Stimulated activated CD8-positive, alpha-beta memory T cell treated with anti-CD3 and anti-CD28 coated beads, Interleukin-7, amount 100 ng/mL, for 4 hours (primary cell): ENCODE data around the gene PAX2.

Experiments
- DNase-seq, 2 donors: peaks; one replicate each; pipeline ENCODE4 v3.0.0-alpha.2; 2020; ENCODE audit warnings: low read depth in 2 of 2

Gene PAX2

DNA sequence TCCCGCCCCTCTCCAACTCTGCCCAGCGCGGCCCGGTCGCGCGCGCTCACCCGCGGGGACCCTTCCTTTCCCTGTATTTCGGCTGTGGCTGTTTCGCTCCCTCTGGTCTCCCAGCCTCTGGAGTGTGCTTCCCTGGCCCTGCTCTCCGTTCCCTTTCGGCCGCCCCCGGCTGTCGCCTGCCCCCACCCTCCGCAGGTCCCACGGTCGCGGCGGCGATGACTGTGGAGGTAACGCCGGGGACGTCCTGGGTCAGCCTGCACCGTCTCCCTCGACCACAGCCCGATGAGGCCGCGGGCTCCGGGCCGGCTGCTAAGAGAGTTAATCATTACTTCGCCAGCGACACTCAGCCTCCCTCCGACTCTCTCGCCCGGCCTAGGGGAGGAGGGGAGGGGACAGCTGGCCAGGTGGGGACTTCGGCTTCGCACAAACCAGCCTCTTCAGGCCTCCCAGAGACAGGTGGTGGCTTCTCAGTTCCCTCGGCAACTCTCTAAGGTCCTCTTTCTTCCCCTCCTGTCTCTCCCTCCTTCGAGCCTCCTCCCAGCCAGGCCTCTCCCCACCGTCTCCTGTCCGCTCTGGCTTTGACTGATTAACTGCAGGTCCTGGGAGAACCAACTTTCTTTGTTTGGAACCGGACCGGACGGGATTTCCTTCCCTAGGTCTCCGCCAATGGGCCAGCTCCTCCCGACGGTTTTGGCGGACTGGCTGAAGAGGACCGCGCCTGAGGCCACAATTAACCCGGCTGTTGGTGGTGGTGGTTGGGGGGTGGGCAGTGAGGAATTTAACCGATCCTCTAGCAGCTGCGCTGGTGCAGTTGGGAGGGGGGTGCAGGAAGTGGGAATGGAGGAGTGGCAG is 5.6 kb upstream of the PAX2 start:
- no peak for DNase-seq

DNA sequence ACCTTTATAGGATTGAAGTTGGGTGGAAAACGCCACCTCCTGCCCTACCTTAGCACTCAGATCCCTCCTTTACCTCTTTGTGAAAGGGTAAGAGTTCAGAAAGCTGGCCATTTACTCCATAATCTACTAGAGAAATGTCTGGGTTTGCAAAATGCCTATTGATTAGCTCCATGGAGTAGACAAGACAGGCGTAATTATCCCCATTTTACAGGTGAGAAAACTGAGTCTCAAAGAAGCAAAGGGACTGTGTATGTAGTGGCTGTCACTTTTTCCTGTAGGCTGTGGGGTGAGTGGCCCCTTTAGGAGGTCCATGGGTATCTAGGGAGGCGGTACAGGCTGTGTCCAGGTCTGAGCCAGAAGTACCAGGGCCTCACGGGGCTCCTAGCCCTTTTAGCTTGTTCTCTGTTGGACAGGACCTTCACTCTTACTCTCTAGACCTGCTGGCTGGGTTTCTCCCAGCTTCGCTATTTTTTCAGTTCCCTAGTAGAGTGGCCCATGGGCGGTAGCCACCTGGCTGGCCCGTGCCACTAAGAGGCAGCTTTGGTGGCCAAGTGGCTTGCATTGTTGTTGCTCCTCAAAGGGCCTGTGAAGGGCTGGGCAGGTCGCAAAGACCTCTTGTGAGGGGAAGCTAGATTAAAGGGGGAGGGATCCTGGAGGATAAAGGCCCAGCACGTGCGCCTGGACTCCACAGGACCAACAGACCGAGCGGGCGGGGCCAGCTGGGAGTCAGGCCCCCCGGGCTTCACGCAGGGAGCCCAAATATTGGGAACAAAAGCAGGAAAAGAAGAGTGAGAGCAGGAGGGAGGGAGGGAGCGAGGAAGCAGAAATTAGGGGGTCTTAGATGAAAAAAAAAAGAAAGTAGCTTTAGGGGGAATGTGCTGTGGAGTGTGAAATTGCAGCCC is 4.7 kb upstream of the PAX2 start:
- no peak for DNase-seq

DNA sequence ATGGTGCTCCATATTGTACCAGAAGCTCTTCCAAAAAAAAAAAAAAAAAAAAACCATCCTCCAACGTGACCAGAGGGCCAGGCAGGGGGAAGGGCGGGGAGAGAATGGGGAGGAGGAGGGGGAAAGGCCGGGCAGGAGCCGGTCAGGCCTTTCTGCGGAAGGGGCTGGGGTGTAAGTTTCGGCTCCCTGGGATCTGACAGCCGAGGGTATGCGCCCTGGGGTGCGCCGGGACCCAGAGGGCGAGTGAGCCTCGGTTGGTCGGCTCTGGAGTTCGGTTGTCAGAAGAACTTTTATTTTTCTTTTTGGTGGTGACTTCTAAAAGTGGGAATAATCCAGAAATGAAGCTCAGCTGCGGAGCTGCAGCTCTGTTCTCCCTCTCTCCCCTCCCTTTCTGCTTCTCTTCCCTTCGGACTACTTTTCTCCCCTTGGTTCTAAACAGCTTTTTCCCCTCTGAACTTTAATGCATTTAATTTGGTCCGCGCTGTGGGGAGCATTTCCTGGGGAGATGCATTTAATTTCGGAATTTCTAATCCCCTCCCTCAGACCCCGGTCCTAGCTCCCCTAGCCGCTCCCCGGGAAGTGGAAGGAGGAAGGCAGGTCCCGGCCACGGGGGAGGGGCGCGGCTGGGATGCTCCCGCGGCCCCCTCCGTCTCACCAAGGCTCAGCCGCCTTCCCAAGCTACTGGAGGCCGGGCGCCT is 3.9 kb upstream of the PAX2 start:
- no peak for DNase-seq

DNA sequence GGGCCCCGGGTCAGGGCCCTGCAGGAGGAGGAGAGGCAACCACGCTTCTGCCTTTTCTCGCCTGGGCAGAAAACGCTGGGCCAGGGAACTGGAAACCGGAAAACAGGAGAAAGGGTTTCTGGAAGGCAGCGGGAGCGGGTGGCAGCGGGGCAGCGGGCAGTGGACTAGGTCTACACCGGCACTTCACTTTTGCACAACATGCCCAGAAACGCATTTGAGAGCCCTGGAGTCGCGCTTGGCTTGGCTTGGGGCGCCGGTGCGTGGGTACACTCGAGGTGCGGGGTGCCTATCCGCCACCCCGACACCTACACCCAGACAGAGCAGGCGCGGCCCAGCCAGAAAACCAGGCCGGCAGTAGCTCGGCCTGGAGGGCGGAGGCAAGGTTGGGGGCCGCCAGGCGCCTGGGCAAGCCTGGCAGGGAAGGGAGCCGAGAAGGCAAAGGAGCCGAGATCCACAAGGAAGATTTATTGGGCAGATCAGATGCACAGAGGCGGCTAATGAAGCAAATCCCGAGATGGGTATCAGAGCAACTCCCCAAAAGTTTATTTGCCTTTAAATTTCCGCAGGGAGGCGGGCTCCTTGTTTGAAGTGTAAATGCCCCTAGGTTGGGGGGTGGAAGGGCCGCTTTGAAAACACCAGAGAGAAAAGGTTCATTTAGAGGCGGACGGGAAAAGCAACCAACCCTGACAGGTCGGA is 3.2 kb upstream of the PAX2 start:
- no peak for DNase-seq

DNA sequence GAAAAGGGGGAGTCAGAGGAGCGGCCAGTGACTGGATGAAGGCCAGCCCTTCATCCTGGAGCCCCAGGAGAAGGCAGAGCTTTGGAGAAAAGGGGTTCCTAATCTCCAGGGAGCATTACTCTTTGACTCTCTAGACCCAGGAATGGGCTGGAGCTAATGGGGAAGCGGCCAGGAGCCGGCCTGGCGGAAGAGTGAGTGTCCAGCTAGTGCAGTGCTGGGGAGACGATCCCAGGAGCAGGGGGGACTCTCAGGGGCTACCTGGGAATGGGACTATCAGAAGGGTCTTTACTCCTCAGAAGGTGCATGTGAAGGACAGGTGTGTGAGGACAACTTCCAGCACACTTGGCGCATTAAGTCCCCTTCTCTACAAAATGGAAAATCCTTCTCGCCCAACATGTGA is 2.4 kb upstream of the PAX2 start:
- no peak for DNase-seq

- no peak for DNase-seq
Observed at GRCh38 chr10:100743626-100744135, 1.7 kb upstream of the PAX2 start.

- DNase-seq: no peak
Observed at GRCh38 chr10:100744136-100744986, 1.0 kb upstream of the PAX2 start.

GRCh38 chr10:100745882-100746783 is 751 bp downstream of the PAX2 start:
- no peak for DNase-seq

- no peak for DNase-seq
Observed at GRCh38 chr10:100746784-100747455, 1.5 kb downstream of the PAX2 start.

DNA sequence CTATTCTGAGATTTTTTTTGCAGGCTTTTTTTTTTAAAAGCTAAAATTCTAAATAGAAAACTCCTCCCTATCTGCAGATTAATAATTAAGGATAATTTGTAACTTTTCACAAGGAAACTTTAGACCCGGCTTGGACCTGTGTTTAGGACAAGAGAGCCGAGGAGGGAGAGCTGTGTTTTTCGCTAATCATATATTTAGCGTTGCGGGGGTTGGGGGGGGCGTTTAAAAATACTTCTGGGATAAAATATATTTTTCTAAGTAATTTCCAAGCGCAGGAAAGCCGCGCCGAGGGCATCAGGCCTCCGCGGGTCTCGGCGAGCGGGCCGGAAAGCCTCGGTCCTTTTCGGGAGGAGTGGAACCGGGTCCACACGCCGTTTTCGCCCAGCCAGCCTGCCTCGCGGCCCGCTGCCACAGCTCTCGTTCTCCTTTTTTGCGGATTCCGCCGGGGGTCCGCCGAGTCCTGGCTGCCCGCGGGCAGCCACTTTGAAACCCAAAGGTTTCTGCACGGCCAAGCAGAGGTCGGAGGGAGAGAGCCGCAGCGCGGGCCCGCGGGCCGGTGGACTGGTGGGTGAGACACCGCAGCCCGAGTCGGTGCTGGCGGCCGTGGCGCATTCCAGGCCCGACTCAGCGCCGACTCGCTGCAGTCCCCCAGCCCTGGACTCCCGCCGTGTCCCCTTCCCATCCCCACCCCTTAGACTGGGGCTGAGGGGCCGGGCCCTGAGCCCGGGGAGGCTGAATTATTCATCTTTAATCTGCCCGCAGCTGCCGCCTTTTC is 2.3 kb downstream of the PAX2 start:
- DNase-seq: no peak

DNA sequence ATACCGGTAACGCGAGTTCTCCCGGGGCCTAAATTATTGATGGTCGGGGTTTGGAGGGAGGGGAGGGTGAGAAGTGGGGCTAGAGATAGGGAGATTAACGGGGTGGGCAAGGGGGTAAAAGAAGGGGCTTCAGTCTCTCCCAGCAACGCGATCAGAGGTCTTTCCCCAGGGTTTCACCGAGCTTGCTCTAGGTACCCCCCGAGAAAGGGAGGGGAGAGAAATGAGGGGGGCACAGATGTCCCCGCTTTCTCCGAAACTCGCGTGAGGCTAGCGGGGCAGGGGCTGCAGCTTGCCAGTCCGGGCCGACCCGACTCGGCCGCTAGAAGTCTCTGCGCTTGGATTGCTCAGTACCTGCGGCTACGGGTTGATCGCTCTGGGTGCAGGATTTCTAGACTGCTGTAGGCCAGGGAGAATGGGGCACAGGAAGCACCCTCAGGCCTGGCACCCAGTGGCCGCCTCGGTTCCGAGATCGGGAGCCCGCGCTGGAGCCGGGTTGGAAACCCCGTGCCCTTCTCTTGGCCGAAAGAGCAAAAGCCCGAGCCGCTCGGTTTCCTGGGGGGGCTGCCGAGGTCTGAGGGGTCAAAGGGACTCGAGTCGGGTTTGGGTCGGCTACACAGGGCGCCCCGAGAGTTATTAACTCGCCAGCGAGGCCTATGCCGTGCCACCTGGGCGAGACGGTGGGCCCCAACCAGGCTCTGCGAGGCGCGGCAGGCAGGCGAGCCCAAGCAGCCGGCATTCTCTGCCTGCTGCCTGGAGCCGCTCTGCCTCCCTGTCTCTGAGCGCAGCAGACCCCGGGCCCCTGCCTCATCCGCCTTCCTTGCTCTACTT is 3.1 kb downstream of the PAX2 start:
- no peak for DNase-seq

GRCh38 chr10:100749059-100749308 is 3.6 kb downstream of the PAX2 start:
- DNase-seq: no peak

DNA sequence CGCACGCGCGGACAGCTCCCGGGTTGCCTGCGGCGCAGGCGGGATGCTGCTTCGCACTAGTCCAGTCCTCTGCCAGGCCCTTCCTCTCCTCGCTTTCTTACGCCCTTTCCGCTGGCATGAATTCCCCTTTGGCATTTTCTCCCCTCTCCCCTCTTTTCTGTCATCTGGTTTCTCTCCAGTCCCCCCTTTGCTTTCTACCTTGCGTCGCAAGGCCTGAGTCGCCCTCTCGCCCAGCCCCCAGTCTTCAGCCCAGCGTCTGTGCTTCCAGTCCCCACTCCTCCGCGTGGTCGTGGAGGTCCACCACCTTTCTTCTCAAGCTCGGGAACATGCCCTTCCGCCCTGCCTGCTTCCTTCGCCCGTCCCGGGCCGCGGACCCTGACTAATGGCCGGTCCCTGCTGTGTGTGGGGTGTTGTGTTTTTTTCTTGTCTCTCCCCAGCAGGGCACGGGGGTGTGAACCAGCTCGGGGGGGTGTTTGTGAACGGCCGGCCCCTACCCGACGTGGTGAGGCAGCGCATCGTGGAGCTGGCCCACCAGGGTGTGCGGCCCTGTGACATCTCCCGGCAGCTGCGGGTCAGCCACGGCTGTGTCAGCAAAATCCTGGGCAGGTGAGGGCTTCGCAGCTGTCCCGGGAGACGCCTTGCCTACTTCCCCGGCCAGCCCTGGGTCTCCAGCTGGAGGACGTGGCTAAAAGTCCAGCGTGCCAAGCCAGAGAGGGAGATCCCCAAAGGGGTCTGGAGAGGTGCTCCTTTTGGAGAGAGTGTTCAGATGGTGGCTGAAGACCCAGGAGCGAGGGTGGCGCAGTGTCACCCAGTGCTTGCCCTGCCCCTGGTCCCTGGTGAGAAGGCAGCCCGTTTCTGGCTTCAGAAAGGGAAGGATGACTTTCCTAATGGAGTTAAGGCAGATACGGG is 4.2 kb downstream of the PAX2 start:
- no peak for DNase-seq

- DNase-seq: no peak
Observed at GRCh38 chr10:100750291-100751210, 5.2 kb downstream of the PAX2 start.

GRCh38 chr10:100751211-100751933 is 6.0 kb downstream of the PAX2 start:
- no peak for DNase-seq
